ENCODE results near the gene ORAI2.
"Not testable (repeated sequence)": the region's sequence is repeated elsewhere in the genome, so short reads cannot be mapped to it uniquely, and the experiment has no call there.

The ORAI2 gene

GRCh38 chr7:102450242-102450641, 16.9 kb downstream of the ORAI2 start:
- peak; percentile 53 for DNase-seq

GRCh38 chr7:102451371-102452054, 18.1 kb downstream of the ORAI2 start:
- no peak for DNase-seq

GRCh38 chr7:102452451-102452850, 19.1 kb downstream of the ORAI2 start:
- no peak for DNase-seq

- DNase-seq, result no peak
These were observed 19.9 kb downstream of the ORAI2 start for GRCh38 chr7:102453319-102453718.

- peak; percentile 73 for DNase-seq
These were observed 21.1 kb downstream of the ORAI2 start for GRCh38 chr7:102454468-102454867.

- DNase-seq, result not testable (repeated sequence)
These were observed 21.6 kb downstream of the ORAI2 start for GRCh38 chr7:102454932-102455331.

GRCh38 chr7:102455596-102455995, 22.2 kb downstream of the ORAI2 start:
- no peak for DNase-seq

GRCh38 chr7:102456327-102456726, 23.0 kb downstream of the ORAI2 start:
- no peak for DNase-seq

GRCh38 chr7:102457352-102457924, 24.1 kb downstream of the ORAI2 start:
- DNase-seq, result no peak

GRCh38 chr7:102459221-102459844, 26.0 kb downstream of the ORAI2 start:
- no peak for DNase-seq

- DNase-seq, result no peak
These were observed 27.1 kb downstream of the ORAI2 start for GRCh38 chr7:102460467-102460866.

GRCh38 chr7:102463841-102464576, 30.6 kb downstream of the ORAI2 start:
- no peak for DNase-seq

GRCh38 chr7:102464577-102465280, 31.4 kb downstream of the ORAI2 start, which contains the start of the genes ALKBH4 and LRWD1:
TSS of gene ALKBH4 (minus strand) at chr7:102464863. CDS start at chr7:102464836, 27 bp downstream.
TSS of gene LRWD1 (plus strand) at chr7:102464984. CDS start at chr7:102465081, 97 bp downstream.
- peak; percentile 81 for DNase-seq

GRCh38 chr7:102466097-102466496, 32.7 kb downstream of the ORAI2 start:
- no peak for DNase-seq

GRCh38 chr7:102467581-102468477, 34.5 kb downstream of the ORAI2 start:
- DNase-seq, result no peak

GRCh38 chr7:102468478-102469350, 35.3 kb downstream of the ORAI2 start:
- no peak for DNase-seq

GRCh38 chr7:102469351-102469971, 36.1 kb downstream of the ORAI2 start:
- DNase-seq, result no peak

- DNase-seq, result no peak
These were observed 36.8 kb downstream of the ORAI2 start for GRCh38 chr7:102469972-102470825.

GRCh38 chr7:102471791-102472125, 38.4 kb downstream of the ORAI2 start:
- DNase-seq, result no peak

Measured in DMS 273 treated with DMSO at 0.1 percent for 48 hours (cell line).